ENCODE measurements around the gene AP1AR.
"Not testable (repeated sequence)": the region's sequence is repeated elsewhere in the genome, so short reads cannot be mapped to it uniquely, and the experiment has no call there.

DNA sequence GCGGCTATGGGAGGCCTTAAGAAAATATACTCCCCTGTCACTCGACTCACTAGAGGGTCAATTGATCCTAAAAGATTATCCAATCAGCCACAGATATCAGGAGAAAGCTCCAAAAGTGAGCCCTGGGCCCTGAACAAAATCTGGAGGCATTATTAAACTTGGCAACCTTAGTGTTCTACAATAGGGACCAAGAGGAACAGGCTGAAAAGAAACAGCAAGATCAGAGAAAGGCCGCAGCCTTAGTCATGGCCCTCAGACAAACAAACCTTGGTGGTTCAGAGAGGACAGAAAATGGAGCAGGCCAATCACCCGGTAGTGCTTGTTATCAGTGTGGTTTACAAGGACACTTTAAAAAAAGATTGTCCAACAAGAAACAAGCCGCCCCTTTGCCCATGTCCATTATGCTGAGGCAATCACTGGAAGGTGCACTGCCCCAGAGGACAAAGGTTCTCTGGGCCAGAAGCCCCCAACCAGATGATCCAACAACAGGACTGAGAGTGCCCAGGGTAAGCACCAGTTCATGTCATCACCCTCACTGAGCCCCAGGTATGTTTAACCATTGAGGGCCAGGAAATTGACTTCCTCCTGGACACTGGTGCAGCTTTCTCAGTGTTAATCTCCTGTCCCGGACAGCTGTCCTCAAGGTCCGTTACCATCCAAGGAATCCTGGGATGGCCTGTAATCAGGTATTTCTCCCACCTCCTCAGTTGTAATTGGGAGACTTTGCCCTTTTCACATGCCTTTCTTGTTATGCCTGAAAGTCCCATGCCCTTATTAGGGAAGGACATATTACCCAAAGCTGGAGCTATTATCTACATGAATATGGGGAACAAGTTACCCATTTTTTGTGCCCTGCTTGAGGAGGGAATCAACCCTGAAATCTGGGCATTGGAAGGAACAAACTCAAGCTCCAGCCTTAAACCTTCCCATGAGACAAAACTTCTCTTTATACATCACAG lies 23.2 kb upstream of the AP1AR start:
- not testable (repeated sequence) for TF ChIP-seq EZH2 (IDR thresholded peaks at IDR 0.05; ENCODE audit: borderline replicate concordance, insufficient read depth, low read length, poor library complexity, severe bottlenecking); TAF1 (IDR thresholded peaks at IDR 0.05; ENCODE audit: low read depth); RAD21 (conservative IDR thresholded peaks at IDR 0.05); MXI1 (conservative IDR thresholded peaks at IDR 0.05; ENCODE audit: poor library complexity, severe bottlenecking); POLR2AphosphoS5 (IDR thresholded peaks at IDR 0.05); SMC3 (conservative IDR thresholded peaks at IDR 0.05; ENCODE audit: poor library complexity); EP300 (conservative IDR thresholded peaks at IDR 0.05; ENCODE audit: poor library complexity, severe bottlenecking)
- TF ChIP-seq, protein P1, sequence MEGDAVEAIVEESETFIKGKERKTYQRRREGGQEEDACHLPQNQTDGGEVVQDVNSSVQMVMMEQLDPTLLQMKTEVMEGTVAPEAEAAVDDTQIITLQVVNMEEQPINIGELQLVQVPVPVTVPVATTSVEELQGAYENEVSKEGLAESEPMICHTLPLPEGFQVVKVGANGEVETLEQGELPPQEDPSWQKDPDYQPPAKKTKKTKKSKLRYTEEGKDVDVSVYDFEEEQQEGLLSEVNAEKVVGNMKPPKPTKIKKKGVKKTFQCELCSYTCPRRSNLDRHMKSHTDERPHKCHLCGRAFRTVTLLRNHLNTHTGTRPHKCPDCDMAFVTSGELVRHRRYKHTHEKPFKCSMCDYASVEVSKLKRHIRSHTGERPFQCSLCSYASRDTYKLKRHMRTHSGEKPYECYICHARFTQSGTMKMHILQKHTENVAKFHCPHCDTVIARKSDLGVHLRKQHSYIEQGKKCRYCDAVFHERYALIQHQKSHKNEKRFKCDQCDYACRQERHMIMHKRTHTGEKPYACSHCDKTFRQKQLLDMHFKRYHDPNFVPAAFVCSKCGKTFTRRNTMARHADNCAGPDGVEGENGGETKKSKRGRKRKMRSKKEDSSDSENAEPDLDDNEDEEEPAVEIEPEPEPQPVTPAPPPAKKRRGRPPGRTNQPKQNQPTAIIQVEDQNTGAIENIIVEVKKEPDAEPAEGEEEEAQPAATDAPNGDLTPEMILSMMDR (IDR thresholded peaks at IDR 0.05; ENCODE audit: poor library complexity, severe bottlenecking), result not testable (repeated sequence)

All from neural cell (in vitro differentiated cells).